Ureter (tissue), 1 donor: ENCODE results near the gene LRRFIP1. TPM values are rescaled to one million over a fixed set of nuclear protein-coding genes. Genes with fewer than 3 reads are reported as not detected.

Experiments used
- DNase-seq: peaks from one replicate; pipeline ENCODE4 v3.0.0-alpha.2; 2020; ENCODE audit warnings: low spot score
- total RNA-seq: library from RNA; stranded (reverse); gene quantifications from one replicate; pipeline ENCODE4 v1.2.4, GENCODE V29; 2023
- donor health status: DM: yes; HTN: yes; CAD: no.

LRRFIP1 gene
- total RNA-seq, 1 donor from 2014 or later, result 207 TPM

DNA sequence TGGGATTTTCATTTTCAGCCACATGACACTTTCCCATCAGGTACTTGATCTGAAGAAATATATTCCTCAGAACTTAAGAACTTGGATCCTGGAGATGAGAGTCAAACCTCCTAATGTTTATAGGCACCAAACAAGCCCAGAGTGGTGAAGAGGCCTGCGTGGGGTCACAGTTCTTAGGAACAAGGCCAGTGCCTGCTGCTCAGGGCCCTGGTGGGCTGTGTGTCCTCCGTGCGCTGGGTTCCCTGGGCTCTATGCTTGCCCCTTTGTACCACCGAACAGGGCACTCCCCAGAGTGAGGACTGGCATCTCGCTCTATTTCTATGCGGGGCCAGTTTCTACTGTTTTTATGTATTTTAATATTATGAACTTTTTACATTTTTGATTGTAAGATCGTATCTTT is 95.2 kb downstream of the LRRFIP1 start:
- DNase-seq, result no peak

DNA sequence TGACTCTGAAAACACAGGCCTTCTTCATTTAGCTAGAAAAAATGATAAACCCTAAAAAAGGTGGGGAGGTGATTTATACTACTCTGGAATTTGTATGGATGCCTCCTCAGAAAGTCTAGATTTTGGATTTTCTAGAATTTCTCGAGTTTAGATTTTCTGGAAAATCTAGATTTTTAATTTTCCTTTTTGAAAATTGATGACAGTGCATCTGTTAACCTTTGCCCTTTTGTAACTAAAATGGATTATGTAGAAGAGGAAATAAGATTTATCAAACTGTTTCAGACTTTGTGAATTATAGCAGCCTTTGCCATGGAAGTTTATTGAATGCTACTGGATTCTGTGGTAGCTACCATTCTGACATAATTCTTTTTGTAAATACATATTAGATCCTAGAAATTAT is 95.6 kb downstream of the LRRFIP1 start:
- DNase-seq, result no peak

DNA sequence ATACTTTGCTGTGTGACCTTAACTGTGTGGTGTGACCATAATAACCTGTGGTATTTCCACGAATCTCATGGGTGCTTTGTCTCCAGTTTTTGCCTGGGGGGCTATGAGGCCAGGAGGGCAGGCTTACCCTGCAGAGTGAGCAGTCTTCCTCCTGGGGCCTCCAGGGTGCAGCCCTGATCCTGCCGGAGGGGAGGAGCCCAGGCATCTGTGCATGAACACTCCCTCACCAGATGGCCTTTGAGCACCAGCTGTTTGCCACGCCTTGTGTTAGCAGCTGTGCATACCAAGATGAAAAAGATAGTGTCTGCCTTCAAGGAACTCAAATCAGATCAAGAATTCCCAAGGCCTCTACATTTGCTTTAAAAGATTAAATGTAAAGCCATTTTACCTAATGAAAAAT is 96.2 kb downstream of the LRRFIP1 start:
- DNase-seq, result peak; percentile 58

- DNase-seq, result peak; percentile 34
These were observed 97.6 kb downstream of the LRRFIP1 start for GRCh38 chr2:237724811-237725478.

DNA sequence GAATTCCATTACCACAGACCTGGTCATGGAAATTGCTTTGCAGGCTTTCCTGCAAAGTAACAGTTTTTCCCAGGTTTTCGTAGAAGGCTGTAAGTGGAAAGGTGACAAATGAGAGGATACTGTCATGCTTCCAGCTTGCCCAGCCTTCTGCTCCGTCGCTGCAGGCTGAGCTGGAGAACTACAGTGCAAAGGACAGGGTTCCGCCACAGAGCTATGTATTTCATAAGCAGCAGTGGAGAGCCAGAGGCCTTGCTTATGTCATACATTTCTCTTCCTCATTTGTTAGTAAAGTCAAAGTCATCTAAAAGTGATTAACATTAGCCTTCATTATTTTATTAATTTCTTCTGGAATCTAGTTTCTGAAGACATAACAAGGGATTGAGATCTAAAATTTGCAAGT is 98.3 kb downstream of the LRRFIP1 start:
- peak; percentile 36 for DNase-seq

GRCh38 chr2:237726401-237726830 is 99.0 kb downstream of the LRRFIP1 start:
- DNase-seq, result peak; percentile 50

- DNase-seq, result peak; percentile 68
These were observed 100.0 kb downstream of the LRRFIP1 start for GRCh38 chr2:237727363-237727762.

GRCh38 chr2:237729681-237730475 is 102.5 kb downstream of the LRRFIP1 start:
- DNase-seq, result peak; percentile 31

- peak; percentile 43 for DNase-seq
These were observed 104.3 kb downstream of the LRRFIP1 start for GRCh38 chr2:237731663-237732062.

GRCh38 chr2:237732070-237732469 is 104.7 kb downstream of the LRRFIP1 start:
- peak; percentile 37 for DNase-seq

GRCh38 chr2:237732790-237733381 is 105.5 kb downstream of the LRRFIP1 start:
- DNase-seq, result peak; percentile 52

GRCh38 chr2:237733677-237734300 is 106.4 kb downstream of the LRRFIP1 start:
- DNase-seq, result no peak

DNA sequence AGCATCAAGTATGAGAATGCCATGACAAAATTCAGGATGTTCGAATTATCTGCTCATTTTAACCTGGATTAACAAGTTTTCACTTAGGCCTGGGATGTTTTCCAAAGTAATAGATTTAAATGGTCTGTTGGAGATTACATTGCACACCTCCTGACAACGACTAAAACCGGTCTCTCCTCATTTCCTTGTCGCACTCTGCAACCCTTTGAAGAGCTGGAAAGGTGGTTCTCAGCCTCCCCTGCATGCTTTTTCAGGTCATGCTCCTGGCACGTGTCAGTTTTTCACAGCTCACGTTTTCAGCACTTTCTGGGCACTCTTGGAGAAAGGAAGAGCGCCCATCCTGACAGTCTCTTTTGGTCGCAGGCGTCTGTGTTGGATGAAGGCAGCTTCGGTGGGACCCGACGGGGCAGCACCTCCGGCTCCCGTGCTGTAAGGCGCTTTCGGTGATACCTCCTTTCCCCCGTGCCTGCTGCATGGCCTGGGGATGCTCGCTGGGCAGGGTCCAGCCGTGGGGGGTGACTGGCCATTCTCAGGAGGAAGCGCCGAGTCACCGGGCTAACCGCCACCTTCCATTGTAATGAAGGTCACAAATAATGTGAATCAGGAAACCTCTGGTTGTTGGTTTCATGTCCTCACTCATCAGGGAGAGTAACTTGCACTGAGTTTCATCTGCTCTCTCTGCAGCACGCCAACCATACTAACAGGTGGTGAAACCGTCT is 107.7 kb downstream of the LRRFIP1 start:
- no peak for DNase-seq

- no peak for DNase-seq
These were observed 108.4 kb downstream of the LRRFIP1 start for GRCh38 chr2:237735798-237736197.

DNA sequence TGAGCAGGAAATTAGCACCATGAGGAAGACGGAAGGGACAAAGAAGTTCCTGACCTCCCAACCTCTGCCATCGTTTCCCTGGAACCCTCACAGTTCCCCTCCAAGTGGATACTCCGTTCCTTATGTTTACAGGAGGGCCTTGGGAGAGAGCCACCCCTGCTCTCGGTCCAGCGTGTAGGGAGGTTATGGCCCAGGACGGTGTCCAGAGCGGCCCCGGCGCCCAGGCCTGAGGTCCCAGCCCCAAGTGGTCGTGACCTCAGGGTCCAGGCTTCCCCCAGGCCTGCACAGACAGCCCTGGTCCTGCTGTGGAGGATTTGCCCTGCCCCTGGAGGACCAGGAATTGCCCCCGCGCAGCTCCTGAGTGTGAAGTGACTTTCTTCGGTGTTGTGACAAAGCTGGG is 109.4 kb downstream of the LRRFIP1 start:
- no peak for DNase-seq

DNA sequence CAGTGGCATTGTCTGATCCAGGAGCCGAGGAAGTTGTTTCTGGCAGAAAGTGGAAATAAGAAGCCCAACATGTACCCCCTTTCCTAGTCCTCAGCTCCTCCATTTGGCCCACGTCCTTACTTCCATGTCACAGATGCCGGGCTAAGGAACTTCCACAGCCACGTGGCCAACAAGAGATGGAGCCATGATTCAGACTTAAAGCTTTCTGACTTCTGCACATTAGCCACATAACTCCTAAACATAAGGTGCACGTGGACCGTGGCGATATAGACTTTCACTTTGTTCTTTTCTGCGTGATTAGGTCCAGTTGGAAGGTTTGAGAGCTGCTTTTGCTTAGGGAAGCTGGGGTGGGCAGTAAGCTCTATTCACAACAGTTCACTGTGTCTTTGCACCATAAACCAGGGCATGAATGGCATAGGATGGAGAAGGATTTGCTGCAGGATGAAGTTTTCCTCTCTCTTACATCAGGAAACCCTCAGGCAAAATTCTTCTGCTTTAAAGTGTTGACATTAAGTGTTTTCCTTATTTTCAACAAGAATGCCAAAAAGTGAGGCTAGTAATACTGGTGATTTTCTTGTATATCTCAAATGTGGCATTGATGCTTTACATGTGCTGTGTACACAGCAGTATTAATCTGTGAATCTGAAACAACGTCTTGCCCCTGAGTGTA is 109.9 kb downstream of the LRRFIP1 start:
- no peak for DNase-seq

DNA sequence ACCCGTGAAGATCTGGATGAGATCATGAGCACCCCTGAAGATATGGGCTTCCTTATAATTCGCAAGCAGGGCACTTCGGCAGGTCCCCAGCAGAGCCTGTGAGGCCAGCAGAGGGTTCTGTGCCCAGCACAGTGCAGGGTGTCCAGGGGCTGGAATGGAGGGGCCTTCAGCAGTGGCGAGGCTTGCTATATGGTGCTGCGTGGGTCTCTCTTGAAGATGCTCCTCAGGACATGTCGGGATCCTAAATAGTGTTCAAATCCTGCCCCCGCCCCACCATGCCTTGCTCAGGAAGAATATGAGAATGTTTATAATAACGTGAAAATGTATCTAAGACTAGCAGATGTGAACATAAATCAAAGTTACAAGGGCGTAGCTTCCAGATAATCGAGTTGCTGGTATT is 110.9 kb downstream of the LRRFIP1 start:
- DNase-seq, result no peak

GRCh38 chr2:237739101-237739500 is 111.7 kb downstream of the LRRFIP1 start:
- no peak for DNase-seq

- DNase-seq, result no peak
These were observed 114.8 kb downstream of the LRRFIP1 start for GRCh38 chr2:237742191-237742590.

GRCh38 chr2:237742614-237743013 is 115.2 kb downstream of the LRRFIP1 start:
- no peak for DNase-seq

GRCh38 chr2:237743024-237743423 is 115.6 kb downstream of the LRRFIP1 start:
- DNase-seq, result no peak
